EL (cell line): ENCODE measurements around the gene API5.

Experiments used
- DNase-seq: peaks from one replicate; pipeline ENCODE4 v3.0.0-alpha.2; 2016

API5 gene

DNA sequence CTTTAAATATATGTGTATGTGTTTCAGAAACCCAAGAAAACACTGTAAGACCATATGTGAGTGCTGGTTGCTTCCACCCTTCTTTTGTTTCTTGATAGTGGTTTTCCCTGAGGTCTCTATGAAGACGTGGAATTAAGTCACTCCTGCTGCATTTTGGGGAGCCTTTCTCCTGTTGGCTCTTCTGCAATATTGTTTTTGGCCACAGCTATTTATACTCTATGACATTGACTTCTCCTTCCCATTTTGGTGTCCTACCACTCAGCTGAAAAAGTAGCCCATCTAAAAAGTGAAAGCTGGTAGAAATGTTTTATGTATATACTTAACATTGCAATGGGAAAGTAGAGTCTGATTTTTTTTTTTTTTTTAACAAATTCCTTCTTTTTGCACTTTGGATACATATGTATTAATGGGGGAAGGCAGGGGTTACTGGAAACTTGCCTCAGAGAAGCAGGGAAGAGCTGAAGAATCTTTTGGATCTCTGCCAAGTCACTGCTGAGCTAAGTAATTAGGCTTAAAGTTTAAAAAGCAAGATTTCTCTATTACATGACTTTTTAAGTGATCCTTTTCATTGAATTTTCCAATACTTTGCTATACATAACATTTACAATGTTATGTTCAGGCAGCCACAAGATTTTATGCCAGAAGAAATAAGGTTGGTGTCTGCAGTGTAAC is 48.7 kb downstream of the API5 start:
- DNase-seq = peak; percentile 19

DNA sequence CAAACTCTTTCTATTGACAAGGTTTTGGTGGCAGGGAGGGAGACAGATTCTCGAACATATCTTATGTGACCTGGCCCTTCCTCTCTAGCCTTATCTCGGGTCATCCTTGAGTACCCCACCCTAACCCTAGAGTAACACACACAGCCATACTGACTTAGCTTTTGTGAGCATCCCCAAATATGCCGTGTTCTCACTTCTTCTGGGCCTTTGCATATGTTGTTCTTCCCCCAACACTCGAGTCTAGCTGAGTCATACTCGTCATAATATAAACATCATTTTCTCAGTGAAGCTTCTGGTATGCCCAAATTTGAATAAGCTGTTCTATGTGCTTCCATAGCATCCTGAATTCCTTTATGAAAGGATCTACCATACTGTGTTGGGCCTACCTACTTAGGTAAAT is 54.9 kb downstream of the API5 start:
- DNase-seq = peak; percentile 60

DNA sequence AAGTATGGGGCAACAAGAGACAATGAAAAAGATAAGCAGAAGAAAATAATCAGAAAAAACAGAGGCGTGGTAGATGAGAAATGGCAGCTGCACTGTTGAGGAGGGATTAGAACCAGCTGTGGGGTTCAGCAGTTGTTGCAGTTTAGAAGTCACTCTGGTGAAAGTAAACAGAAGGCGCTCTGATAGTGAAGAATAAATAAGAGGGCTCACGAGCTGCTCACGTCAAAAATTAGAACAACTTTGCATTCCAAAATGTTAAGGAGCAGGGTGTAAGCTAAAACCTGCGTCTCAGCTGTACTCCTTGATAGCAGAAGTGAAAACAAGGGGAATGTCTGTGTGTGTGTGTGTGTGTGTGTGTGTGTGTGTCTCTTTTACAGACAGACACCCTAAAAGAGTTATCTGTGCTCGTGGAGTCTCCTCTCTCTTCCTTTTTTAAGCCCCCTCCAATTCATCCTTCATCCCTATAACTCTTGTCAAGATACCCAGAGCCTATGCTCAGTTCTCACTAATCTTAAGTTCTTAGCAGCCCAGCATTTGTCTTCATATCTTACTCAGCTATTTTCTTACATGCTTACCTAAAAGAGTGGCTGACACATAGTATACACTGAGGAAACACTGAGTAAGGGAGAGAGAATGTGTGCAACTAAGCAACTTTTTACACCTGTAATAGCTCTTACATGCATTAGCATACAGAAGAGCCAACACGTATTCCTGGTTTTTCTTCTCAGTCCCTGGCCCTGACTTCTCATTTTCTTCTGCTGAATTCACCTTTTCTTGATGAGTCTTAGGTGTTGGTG is 55.8 kb downstream of the API5 start:
- no peak for DNase-seq

DNA sequence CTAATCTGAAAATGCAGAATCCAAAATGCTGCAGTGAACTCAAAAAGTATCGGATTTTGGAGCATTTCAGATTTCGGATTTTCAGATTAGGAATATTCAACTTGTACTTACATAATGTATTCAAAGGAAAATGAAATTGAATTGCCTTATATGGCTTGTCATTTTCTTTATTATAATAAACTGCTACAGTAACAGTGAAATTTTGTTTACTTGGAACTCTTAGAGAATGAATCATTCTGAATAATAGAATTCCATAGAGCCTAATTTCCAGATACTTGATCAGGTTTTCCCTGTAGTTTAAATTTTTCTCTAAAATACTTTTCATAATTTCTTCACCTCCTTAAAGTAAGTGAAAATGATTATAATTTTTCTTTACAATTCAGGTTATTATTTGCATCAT is 64.3 kb downstream of the API5 start:
- DNase-seq = no peak

DNA sequence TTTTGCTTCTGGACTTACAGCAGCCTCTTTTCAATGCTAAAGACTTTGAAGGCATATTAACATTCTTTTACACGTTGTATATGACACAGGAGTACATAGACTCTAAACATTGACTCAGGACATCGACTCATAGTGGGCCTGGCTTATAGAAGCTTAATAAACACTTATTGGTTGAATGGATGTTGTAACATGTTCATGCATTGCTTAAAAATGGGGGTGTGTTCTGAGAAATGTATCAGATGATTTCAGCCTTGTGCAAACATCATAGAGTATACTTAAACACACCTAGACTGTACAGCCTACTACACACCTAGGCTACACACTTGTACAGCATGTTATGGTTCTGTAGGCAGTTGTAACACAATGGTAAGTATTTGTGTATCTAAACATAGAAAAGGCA is 64.8 kb downstream of the API5 start:
- DNase-seq = peak; percentile 73

DNA sequence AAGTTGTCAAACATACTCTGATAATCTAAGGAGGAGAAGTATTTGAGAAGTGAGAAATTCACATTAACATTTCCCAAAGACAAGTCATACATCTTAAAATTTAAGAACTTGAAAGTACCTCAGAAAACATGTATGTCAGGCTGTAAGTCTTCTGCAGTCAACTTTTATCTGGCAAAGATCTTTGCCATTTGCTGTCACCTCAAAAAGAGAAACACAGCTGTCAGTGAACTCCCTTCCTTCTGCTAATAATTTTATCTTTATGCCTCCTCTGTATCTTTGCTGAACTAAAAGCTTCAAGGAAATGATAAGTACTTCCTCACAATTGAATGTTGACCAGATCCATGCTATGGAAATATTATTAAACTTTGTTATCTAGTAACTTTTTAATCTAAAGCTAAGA is 65.6 kb downstream of the API5 start:
- no peak for DNase-seq

DNA sequence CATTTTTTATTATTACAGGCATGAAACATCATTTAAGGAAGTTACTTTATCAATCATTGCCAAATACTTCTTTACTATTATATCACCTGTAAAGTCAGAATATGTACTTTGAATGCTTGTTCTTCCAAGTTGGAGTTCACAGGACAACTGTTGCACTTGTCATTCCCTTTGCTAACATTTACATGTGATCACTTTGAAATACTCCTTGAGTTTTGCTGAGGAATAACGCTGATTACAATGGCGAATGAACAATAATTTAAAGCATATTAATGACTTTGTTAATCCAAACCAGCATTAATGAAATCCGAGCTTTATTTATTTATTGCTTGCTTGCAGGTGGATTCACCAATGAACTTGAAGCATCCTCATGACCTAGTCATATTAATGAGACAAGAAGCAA is 67.1 kb downstream of the API5 start:
- DNase-seq = no peak

DNA sequence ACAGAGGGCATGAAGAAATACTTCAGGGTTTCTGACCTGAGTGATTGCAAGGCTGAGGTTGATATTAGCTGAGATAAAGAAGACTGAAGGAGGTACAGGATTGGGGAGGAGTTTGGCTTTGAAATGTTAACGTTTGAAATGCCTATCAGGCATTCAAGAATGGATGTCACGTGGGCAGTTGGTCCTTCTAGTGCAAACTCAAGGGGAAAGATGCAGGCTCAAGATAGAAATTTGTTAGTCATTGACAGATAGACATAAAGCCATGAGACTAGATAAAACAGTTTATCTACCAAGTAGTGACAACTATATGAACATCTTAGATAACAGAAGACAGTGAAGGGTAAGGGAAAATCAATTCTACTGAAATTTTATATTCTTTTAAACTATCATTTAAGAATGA is 70.0 kb downstream of the API5 start:
- DNase-seq = no peak

DNA sequence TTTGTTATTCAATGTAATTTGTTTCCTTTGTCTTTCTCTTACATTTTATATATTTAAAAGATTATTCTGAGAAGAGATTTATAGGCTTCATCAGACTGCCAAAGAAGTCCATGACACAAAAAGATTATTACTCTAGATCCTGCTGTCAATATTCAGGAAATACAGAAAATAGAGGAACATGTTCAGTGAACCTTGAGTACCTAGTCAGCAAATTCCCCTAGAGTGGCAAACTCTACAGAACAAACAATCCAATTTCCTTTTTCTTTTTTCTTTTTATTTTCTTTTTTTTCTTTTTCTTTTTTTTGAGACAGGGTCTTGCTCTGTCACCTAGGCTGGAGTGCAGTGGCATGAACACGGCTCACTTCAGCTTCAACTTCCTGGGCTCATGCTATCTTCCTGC is 70.8 kb downstream of the API5 start:
- DNase-seq = no peak

DNA sequence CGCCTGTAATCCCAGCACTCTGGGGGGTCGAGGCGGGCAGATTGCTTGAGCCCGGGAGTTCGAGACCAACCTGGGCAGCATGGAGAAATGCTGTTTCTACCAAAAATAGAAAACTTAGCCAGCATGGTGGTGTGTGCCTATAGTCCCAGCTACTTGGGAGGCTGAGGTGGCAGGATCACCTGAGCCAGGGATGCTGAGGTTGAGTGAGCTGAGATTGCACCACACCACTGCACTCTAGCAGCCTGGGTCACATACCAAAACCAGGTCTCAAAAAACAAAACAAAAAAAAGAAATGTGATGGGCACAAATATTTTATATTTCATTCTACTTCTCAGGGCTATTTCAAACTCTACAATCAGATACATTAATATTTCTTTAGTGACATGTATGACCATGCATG is 72.6 kb downstream of the API5 start:
- DNase-seq = no peak

DNA sequence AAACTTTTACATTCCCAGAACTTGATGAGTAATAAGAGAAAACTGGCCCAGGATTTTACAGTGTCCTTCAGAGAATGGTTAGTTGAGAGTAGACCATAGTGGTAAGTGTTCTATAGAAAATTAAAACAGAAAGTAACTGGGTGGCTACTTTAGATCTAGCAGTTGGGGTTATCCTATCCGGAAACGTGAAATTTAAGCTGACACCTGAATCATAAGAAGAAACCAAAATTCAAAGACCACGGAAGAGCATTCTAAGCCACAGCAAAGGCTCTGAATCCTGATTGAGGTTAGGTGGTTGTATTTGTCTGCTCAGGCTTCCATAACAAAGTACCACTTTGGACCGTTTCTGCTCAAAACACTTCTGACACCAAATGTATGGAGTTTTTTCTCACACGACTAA is 80.9 kb downstream of the API5 start:
- DNase-seq = no peak

DNA sequence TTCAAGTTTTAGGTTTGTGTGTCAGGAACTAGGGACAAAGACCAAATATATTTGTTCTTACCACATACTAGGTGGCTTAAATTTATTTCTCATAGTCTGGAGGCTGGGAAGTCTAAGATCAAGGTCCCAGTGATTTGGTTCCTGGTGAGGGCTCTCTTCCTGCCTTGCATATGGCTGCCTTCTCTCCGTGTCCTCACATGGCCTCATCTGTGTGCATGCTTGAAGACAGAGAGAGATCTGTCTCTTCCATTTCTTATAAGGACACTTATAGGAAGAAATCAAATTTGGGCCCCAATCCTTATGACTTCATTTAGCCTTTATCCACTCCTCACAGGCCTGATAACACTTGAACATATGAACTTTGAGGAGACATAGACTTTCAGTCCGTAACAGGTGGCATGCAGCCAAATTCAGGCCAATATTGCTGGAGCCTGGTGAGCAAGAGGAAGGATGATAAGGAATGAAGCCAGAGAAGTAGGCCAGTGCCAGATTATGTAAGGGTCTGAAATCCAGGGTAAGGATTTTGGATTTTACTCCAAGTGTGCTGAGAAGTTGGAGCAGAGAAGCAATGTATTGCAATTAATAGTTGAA is 82.1 kb downstream of the API5 start:
- DNase-seq = no peak
